ENCODE data around the gene PARD3. TPM values are rescaled to one million over a fixed set of nuclear protein-coding genes. Genes with fewer than 3 reads are reported as not detected.

Gene PARD3
- polyA plus RNA-seq, 3 donors: 0.51 TPM; not detected in 2

GRCh38 chr10:34796133-34796532, 19.0 kb downstream of the PARD3 start:
- H3K27me3 Mint-ChIP-seq (ENCODE audit: low read depth in 3 of 3): peaks cover 0 to 6% (median 5%) of the 10 kb centered on the region in 3 donors
- no peak overlapping the region for H3K4me2 ChIP-seq (replicated peaks; ENCODE audit: extremely low read depth, low read length, poor library complexity, severe bottlenecking)
- H3K4me1 ChIP-seq (ENCODE audit: control insufficient read depth in 1 of 2, insufficient read depth in 2 of 2, low read length in 2 of 2): no peaks in the 10 kb centered on the region
- no peaks in the 10 kb centered on the region for H3K36me3 ChIP-seq (replicated peaks in 1 of 2; ENCODE audit: control insufficient read depth in 1 of 2, insufficient read depth in 2 of 2, low read length in 2 of 2)
- intact Hi-C loops (cut with micrococcal nuclease): no loop called here
- H3K9me3 ChIP-seq (replicated peaks in 1 of 2; ENCODE audit: control insufficient read depth in 1 of 2, insufficient read depth in 1 of 2, low read length in 2 of 2): no peaks in the 10 kb centered on the region
- H3K27ac Mint-ChIP-seq: no peak overlapping the region
- WGBS (ENCODE audit: insufficient coverage): no CpG with 5 or more reads among the region's 1 CpG
- peaks cover 0 to 2% (median 0%) of the 10 kb centered on the region in 7 donors for H3K9me3 Mint-ChIP-seq
- no peaks in the 10 kb centered on the region for H3K4me1 Mint-ChIP-seq
- no peak overlapping the region for H3K4me3 Mint-ChIP-seq
- no peaks in the 10 kb centered on the region for H3K27me3 ChIP-seq (ENCODE audit: control insufficient read depth in 2 of 2, insufficient read depth in 2 of 2, low read length in 2 of 2)
- no peak overlapping the region for H3K27ac ChIP-seq (ENCODE audit: low read depth in 1 of 2, low read length in 2 of 2)
- TF ChIP-seq, protein P1, sequence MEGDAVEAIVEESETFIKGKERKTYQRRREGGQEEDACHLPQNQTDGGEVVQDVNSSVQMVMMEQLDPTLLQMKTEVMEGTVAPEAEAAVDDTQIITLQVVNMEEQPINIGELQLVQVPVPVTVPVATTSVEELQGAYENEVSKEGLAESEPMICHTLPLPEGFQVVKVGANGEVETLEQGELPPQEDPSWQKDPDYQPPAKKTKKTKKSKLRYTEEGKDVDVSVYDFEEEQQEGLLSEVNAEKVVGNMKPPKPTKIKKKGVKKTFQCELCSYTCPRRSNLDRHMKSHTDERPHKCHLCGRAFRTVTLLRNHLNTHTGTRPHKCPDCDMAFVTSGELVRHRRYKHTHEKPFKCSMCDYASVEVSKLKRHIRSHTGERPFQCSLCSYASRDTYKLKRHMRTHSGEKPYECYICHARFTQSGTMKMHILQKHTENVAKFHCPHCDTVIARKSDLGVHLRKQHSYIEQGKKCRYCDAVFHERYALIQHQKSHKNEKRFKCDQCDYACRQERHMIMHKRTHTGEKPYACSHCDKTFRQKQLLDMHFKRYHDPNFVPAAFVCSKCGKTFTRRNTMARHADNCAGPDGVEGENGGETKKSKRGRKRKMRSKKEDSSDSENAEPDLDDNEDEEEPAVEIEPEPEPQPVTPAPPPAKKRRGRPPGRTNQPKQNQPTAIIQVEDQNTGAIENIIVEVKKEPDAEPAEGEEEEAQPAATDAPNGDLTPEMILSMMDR (IDR thresholded peaks at IDR 0.05): no peak
- H3K4me3 ChIP-seq (replicated peaks in 1 of 3; ENCODE audit: low read depth in 2 of 3, low read length in 3 of 3): no peak overlapping the region
- H2AFZ ChIP-seq (ENCODE audit: insufficient read depth, low read depth, low read length, poor library complexity, severe bottlenecking): no peak overlapping the region
- no peaks in the 10 kb centered on the region for H3K36me3 Mint-ChIP-seq
- DNase-seq: no peak
- H3K9ac ChIP-seq (ENCODE audit: insufficient read depth, low read length, poor library complexity, severe bottlenecking): no peak overlapping the region
- H3K79me2 ChIP-seq (ENCODE audit: insufficient read depth, low read length): no peaks in the 10 kb centered on the region
- no peaks in the 10 kb centered on the region for H4K20me1 ChIP-seq (ENCODE audit: insufficient read depth, low read length)

DNA sequence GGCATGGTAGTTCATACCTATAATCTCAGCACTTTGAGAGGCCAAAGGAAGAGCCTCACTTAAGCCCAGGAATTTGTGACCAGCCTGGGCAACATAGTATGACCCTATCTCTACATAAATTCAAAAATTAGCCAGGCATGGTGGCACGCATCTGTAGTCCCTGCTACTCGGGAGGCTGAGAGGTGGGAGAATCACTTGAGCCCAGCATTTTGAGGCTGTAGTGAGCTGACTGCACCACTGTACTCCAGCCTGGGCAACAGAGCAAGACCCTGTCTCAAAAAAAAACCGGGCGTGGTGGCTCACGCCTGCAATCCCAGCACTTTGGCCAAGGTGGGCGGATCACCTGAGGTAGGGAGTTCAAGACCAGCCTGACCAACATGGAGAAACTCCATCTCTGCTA, 19.8 kb downstream of the PARD3 start:
- Histone ChIP-seq H3K9me3 (replicated peaks in 1 of 2; ENCODE audit: control insufficient read depth in 1 of 2, insufficient read depth in 1 of 2, low read length in 2 of 2) (no peaks in the 10 kb centered on the region), H3K27ac (ENCODE audit: low read depth in 1 of 2, low read length in 2 of 2) (no peak overlapping the region), H3K36me3 (replicated peaks in 1 of 2; ENCODE audit: control insufficient read depth in 1 of 2, insufficient read depth in 2 of 2, low read length in 2 of 2) (no peaks in the 10 kb centered on the region), H3K4me3 (replicated peaks in 1 of 3; ENCODE audit: low read depth in 2 of 3, low read length in 3 of 3) (no peak overlapping the region), H3K4me1 (ENCODE audit: control insufficient read depth in 1 of 2, insufficient read depth in 2 of 2, low read length in 2 of 2) (no peaks in the 10 kb centered on the region), H3K9ac (ENCODE audit: insufficient read depth, low read length, poor library complexity, severe bottlenecking) (no peak overlapping the region), H3K4me2 (replicated peaks; ENCODE audit: extremely low read depth, low read length, poor library complexity, severe bottlenecking) (no peak overlapping the region), H2AFZ (ENCODE audit: insufficient read depth, low read depth, low read length, poor library complexity, severe bottlenecking) (no peak overlapping the region), H3K27me3 (ENCODE audit: control insufficient read depth in 2 of 2, insufficient read depth in 2 of 2, low read length in 2 of 2) (no peaks in the 10 kb centered on the region), H3K79me2 (ENCODE audit: insufficient read depth, low read length) (no peaks in the 10 kb centered on the region), H4K20me1 (ENCODE audit: insufficient read depth, low read length) (no peaks in the 10 kb centered on the region)
- H3K9me3 Mint-ChIP-seq: peaks cover 0 to 2% (median 0%) of the 10 kb centered on the region in 7 donors
- H3K4me1 Mint-ChIP-seq: no peaks in the 10 kb centered on the region
- H3K4me3 Mint-ChIP-seq: no peak overlapping the region
- TF ChIP-seq, protein P1 (IDR thresholded peaks at IDR 0.05): no peak
- H3K27me3 Mint-ChIP-seq (ENCODE audit: low read depth in 3 of 3): peaks cover 0 to 4% (median 4%) of the 10 kb centered on the region in 3 donors
- DNase-seq: no peak
- H3K27ac Mint-ChIP-seq: no peak overlapping the region
- H3K36me3 Mint-ChIP-seq: no peaks in the 10 kb centered on the region
- intact Hi-C loops (cut with micrococcal nuclease): no loop called here
- WGBS (ENCODE audit: insufficient coverage): 92% methylated on average over 5 of the region's 6 CpGs

All from CD14-positive monocyte (primary cell).